Large intestine (tissue), 3 donors: ENCODE data around the gene HIP1. TPM values are rescaled to one million over a fixed set of nuclear protein-coding genes. Genes with fewer than 3 reads are reported as not detected.
"Not testable (repeated sequence)": the region's sequence is repeated elsewhere in the genome, so short reads cannot be mapped to it uniquely, and the experiment has no call there.

Source experiments
- DNase-seq, 2 donors: peaks; one replicate each; pipeline versions ENCODE4 v3.0.0 to v3.0.0-alpha.2; 2013
- H3K27ac ChIP-seq: one replicate; pipeline ENCODE4 v1.5.1; 2013; ENCODE audit warnings: low read length
- H3K27me3 ChIP-seq: 2 replicates; pipeline ENCODE4 v1.6.1; 2013; ENCODE audit warnings: low read length; ENCODE audit not compliant: control insufficient read depth, insufficient read depth
- H3K36me3 ChIP-seq: 2 replicates; pipeline ENCODE4 v1.6.1; 2013; ENCODE audit warnings: low read length; ENCODE audit not compliant: control insufficient read depth, insufficient read depth
- H3K4me1 ChIP-seq: one replicate; pipeline ENCODE4 v1.6.1; 2013; ENCODE audit warnings: low read length; ENCODE audit not compliant: control insufficient read depth, insufficient read depth
- H3K4me3 ChIP-seq: one replicate; pipeline ENCODE4 v1.5.1; 2013; ENCODE audit warnings: low read length
- H3K9me3 ChIP-seq: one replicate; pipeline ENCODE4 v1.6.1; 2013; ENCODE audit warnings: mild to moderate bottlenecking, low read depth, low read length, moderate library complexity; ENCODE audit not compliant: control insufficient read depth
- WGBS: methylation state at CpG from one replicate; pipeline ENCODE4 v1.1.5; 2013; ENCODE audit warnings: low lambda C conversion rate; ENCODE audit not compliant: insufficient coverage; 5-methylcytosine and 5-hydroxymethylcytosine counted together
- polyA plus RNA-seq: library from polyadenylated mRNA; unstranded; fragments of 120-200 nt; gene quantifications from one replicate; pipeline ENCODE4 v1.2.1, GENCODE V29; 2013

The HIP1 gene
- polyA plus RNA-seq, 1 donor, result 5.9 TPM

- Histone ChIP-seq H3K27me3 (peaks cover 15% of the 10 kb centered on the region), H3K27ac (no peak overlapping the region), H3K36me3 (no peaks in the 10 kb centered on the region), H3K4me1 (no peaks in the 10 kb centered on the region), H3K9me3 (peaks cover 6% of the 10 kb centered on the region), H3K4me3 (no peak overlapping the region)
- no peak for DNase-seq
- no CpG with 5 or more reads among the region's 8 CpGs for WGBS
These were observed 98.5 kb downstream of the HIP1 start for GRCh38 chr7:75640201-75640600.

GRCh38 chr7:75639886-75640190, 98.9 kb downstream of the HIP1 start:
- peak overlapping the region; percentile 56 for H3K4me3 ChIP-seq
- peaks cover 15% of the 10 kb centered on the region for H3K27me3 ChIP-seq
- H3K4me1 ChIP-seq, result no peaks in the 10 kb centered on the region
- H3K36me3 ChIP-seq, result no peaks in the 10 kb centered on the region
- no peak for DNase-seq
- peak overlapping the region; percentile 30 for H3K27ac ChIP-seq
- H3K9me3 ChIP-seq, result peaks cover 6% of the 10 kb centered on the region
- whole genome bisulfite sequencing, result no CpG with 5 or more reads among the region's 7 CpGs

- Histone ChIP-seq H3K27ac (peak overlapping the region; percentile 30), H3K36me3 (no peaks in the 10 kb centered on the region), H3K4me3 (peak overlapping the region; percentile 56), H3K9me3 (peaks cover 6% of the 10 kb centered on the region), H3K4me1 (no peaks in the 10 kb centered on the region), H3K27me3 (peaks cover 15% of the 10 kb centered on the region)
- DNase-seq, result peak in 1 of 2 donors; percentile 56
- no CpG with 5 or more reads among the region's 77 CpGs for WGBS
These were observed 99.5 kb downstream of the HIP1 start for GRCh38 chr7:75639071-75639885.

- Histone ChIP-seq H3K4me3 (peak overlapping the region; percentile 35), H3K27ac (no peak overlapping the region), H3K36me3 (no peaks in the 10 kb centered on the region), H3K9me3 (peaks cover 6% of the 10 kb centered on the region), H3K27me3 (peaks cover 15% of the 10 kb centered on the region), H3K4me1 (no peaks in the 10 kb centered on the region)
- peak in 1 of 2 donors; percentile 31 for DNase-seq
- no CpG with 5 or more reads among the region's 35 CpGs for WGBS
These were observed 100.1 kb downstream of the HIP1 start for GRCh38 chr7:75638594-75639070.

GRCh38 chr7:75637854-75638593, 100.7 kb downstream of the HIP1 start:
- peak overlapping the region; percentile 35 for H3K4me3 ChIP-seq
- no peak for DNase-seq
- H3K27ac ChIP-seq, result no peak overlapping the region
- peaks cover 15% of the 10 kb centered on the region for H3K27me3 ChIP-seq
- no CpG with 5 or more reads among the region's 14 CpGs for WGBS
- H3K36me3 ChIP-seq, result no peaks in the 10 kb centered on the region
- no peaks in the 10 kb centered on the region for H3K4me1 ChIP-seq
- H3K9me3 ChIP-seq, result peaks cover under 1% of the 10 kb centered on the region

GRCh38 chr7:75635036-75635435, 103.7 kb downstream of the HIP1 start:
- no peak overlapping the region for H3K4me3 ChIP-seq
- H3K36me3 ChIP-seq, result no peaks in the 10 kb centered on the region
- peaks cover 12% of the 10 kb centered on the region for H3K27me3 ChIP-seq
- no peaks in the 10 kb centered on the region for H3K9me3 ChIP-seq
- no peaks in the 10 kb centered on the region for H3K4me1 ChIP-seq
- no peak overlapping the region for H3K27ac ChIP-seq
- WGBS, result 83% methylated on average over 1 of the region's 5 CpGs
- DNase-seq, result no peak

GRCh38 chr7:75632587-75632986, 106.2 kb downstream of the HIP1 start:
- DNase-seq, H3K27ac ChIP-seq, H3K4me3 ChIP-seq, H3K9me3 ChIP-seq, H3K36me3 ChIP-seq, H3K27me3 ChIP-seq, H3K4me1 ChIP-seq: not testable (repeated sequence)
- no CpG with 5 or more reads among the region's 6 CpGs for WGBS

GRCh38 chr7:75631711-75632110, 107.0 kb downstream of the HIP1 start:
- Histone ChIP-seq H3K4me3 (no peak overlapping the region), H3K36me3 (no peaks in the 10 kb centered on the region), H3K9me3 (peaks cover 4% of the 10 kb centered on the region), H3K4me1 (no peaks in the 10 kb centered on the region), H3K27me3 (no peaks in the 10 kb centered on the region), H3K27ac (no peak overlapping the region)
- 60% methylated on average over 1 of the region's 9 CpGs for WGBS
- peak in 1 of 2 donors; percentile 30 for DNase-seq

- peaks cover 4% of the 10 kb centered on the region for H3K9me3 ChIP-seq
- H3K27me3 ChIP-seq, result no peaks in the 10 kb centered on the region
- no peak overlapping the region for H3K27ac ChIP-seq
- no peak overlapping the region for H3K4me3 ChIP-seq
- WGBS, result no CpG with 5 or more reads among the region's 3 CpGs
- H3K36me3 ChIP-seq, result no peaks in the 10 kb centered on the region
- no peaks in the 10 kb centered on the region for H3K4me1 ChIP-seq
- no peak for DNase-seq
These were observed 108.2 kb downstream of the HIP1 start for GRCh38 chr7:75630549-75630948.

- WGBS, result 100% methylated on average over 1 of the region's 8 CpGs
- Histone ChIP-seq H3K4me3 (no peak overlapping the region), H3K27ac (no peak overlapping the region), H3K27me3 (no peaks in the 10 kb centered on the region), H3K36me3 (no peaks in the 10 kb centered on the region), H3K4me1 (no peaks in the 10 kb centered on the region), H3K9me3 (peaks cover 4% of the 10 kb centered on the region)
- DNase-seq, result no peak
These were observed 109.7 kb downstream of the HIP1 start for GRCh38 chr7:75629044-75629443.
